Head of caudate nucleus (tissue), 42 donors: Measurements from ENCODE around the gene CDIPT.
A peak's percentile ranks its signal among the peaks of the same experiment; 100 is the strongest.
"Not testable (repeated sequence)": the region's sequence is repeated elsewhere in the genome, so short reads cannot be mapped to it uniquely, and the experiment has no call there.

Experiments used
- DNase-seq, 42 donors: peaks; one replicate each; pipeline versions ENCODE4 v3.0.0 to v3.0.0-alpha.2; 2020 to 2021; ENCODE audit warnings: mixed read lengths in 7 of 42
- intact Hi-C: fragments of 100-400 bp; cut with DNase I; formaldehyde crosslinking; loops from one replicate; pipeline ENCODE4 v1.15.0; 2022

CDIPT gene

GRCh38 chr16:29869067-29869466 is 6.0 kb upstream of the CDIPT start:
- DNase-seq, intact Hi-C loops: not testable (repeated sequence)

GRCh38 chr16:29868396-29869009 is 5.5 kb upstream of the CDIPT start:
- intact Hi-C loops = no loop called here
- no peak for DNase-seq

- intact Hi-C loops = loop anchor here (5.0 kb wide), 2 partner anchors 33 to 42 kb away; partner anchors contain the start of genes MVP and SEZ6L2
Measured at GRCh38 chr16:29864205-29864604, 1.2 kb upstream of the CDIPT start.

GRCh38 chr16:29863669-29863984 is 601 bp upstream of the CDIPT start:
- DNase-seq = no peak
- intact Hi-C loops = loop anchor here (5.0 kb wide), 2 partner anchors 34 to 41 kb away; partner anchors contain the start of genes MVP and SEZ6L2

More at GRCh38 chr16:29864205-29864604, 1.2 kb upstream of the CDIPT start:
- no peak for DNase-seq

- DNase-seq = peak in 37 of 42 donors; percentile 5 to 64 (median 38)
- intact Hi-C loops = loop anchor here (5.0 kb wide), 2 partner anchors 35 to 40 kb away; partner anchors contain the start of genes MVP and SEZ6L2
Measured at GRCh38 chr16:29862383-29862883, 593 bp downstream of the CDIPT start.

GRCh38 chr16:29860218-29860617 is 2.8 kb downstream of the CDIPT start:
- intact Hi-C loops = loop anchor here (5.0 kb wide), 2 partner anchors 37 to 38 kb away; partner anchors contain the start of genes MVP and SEZ6L2
- no peak for DNase-seq

GRCh38 chr16:29858974-29859373 is 4.1 kb downstream of the CDIPT start:
- no peak for DNase-seq
- intact Hi-C loops = no loop called here

GRCh38 chr16:29858149-29858849 is 4.7 kb downstream of the CDIPT start:
- DNase-seq = peak in 2 of 42 donors; percentile 10 to 28
- intact Hi-C loops = no loop called here

GRCh38 chr16:29857133-29857760 is 5.8 kb downstream of the CDIPT start:
- no peak for DNase-seq
- intact Hi-C loops = no loop called here

- intact Hi-C loops = no loop called here
- no peak for DNase-seq
Measured at GRCh38 chr16:29854520-29855100, 8.4 kb downstream of the CDIPT start.

GRCh38 chr16:29852654-29853053 is 10.4 kb downstream of the CDIPT start:
- intact Hi-C loops = no loop called here
- DNase-seq = peak in 1 of 42 donors; percentile 18

- no peak for DNase-seq
- intact Hi-C loops = no loop called here
Measured at GRCh38 chr16:29850998-29851397, 12.0 kb downstream of the CDIPT start.

GRCh38 chr16:29849505-29849904 is 13.5 kb downstream of the CDIPT start:
- peak in 21 of 42 donors; percentile 9 to 78 (median 36) for DNase-seq

GRCh38 chr16:29848420-29849297 is 14.4 kb downstream of the CDIPT start:
- intact Hi-C loops = no loop called here
- peak; percentile 28 to 93 (median 80) for DNase-seq

More at GRCh38 chr16:29849505-29849904, 13.5 kb downstream of the CDIPT start:
- intact Hi-C loops = no loop called here

- intact Hi-C loops = no loop called here
- DNase-seq = no peak
Measured at GRCh38 chr16:29845656-29846055, 17.4 kb downstream of the CDIPT start.

- DNase-seq = no peak
- intact Hi-C loops = no loop called here
Measured at GRCh38 chr16:29844575-29845331, 18.3 kb downstream of the CDIPT start.

- no peak for DNase-seq
- intact Hi-C loops = no loop called here
Measured at GRCh38 chr16:29843931-29844330, 19.1 kb downstream of the CDIPT start.
